Nephron progenitor cell (in vitro differentiated cells): ENCODE measurements around the gene SLC39A8.

ENCODE experiments used
- DNase-seq: peaks from one replicate; pipeline ENCODE4 v3.0.0; 2021
- H3K27ac Mint-ChIP-seq: 2 replicates; pipeline ENCODE4 v1.8.0; 2021; ENCODE audit warnings: mild to moderate bottlenecking, moderate library complexity, mixed read lengths
- H3K27me3 Mint-ChIP-seq: 2 replicates; pipeline ENCODE4 v1.8.0; 2021; ENCODE audit warnings: mild to moderate bottlenecking, low read depth, mixed read lengths; ENCODE audit not compliant: poor library complexity
- H3K36me3 Mint-ChIP-seq: 2 replicates; pipeline ENCODE4 v1.8.0; 2021; ENCODE audit warnings: low read depth, mixed read lengths
- H3K4me1 Mint-ChIP-seq: 2 replicates; pipeline ENCODE4 v1.8.0; 2021; ENCODE audit warnings: mixed read lengths
- H3K4me3 Mint-ChIP-seq: 2 replicates; pipeline ENCODE4 v1.8.0; 2021; ENCODE audit warnings: mild to moderate bottlenecking, moderate library complexity, mixed read lengths
- H3K9me3 Mint-ChIP-seq: 2 replicates; pipeline ENCODE4 v1.8.0; 2021; ENCODE audit warnings: mild to moderate bottlenecking, moderate library complexity, mixed read lengths
- TF ChIP-seq, protein P1 (sequence below): fragments of 200-600 bp; sonication (generic); IDR thresholded peaks from 2 replicates; pipeline ENCODE4 v1.5.0; 2021; ENCODE audit warnings: antibody characterized with exemption

The SLC39A8 gene

DNA sequence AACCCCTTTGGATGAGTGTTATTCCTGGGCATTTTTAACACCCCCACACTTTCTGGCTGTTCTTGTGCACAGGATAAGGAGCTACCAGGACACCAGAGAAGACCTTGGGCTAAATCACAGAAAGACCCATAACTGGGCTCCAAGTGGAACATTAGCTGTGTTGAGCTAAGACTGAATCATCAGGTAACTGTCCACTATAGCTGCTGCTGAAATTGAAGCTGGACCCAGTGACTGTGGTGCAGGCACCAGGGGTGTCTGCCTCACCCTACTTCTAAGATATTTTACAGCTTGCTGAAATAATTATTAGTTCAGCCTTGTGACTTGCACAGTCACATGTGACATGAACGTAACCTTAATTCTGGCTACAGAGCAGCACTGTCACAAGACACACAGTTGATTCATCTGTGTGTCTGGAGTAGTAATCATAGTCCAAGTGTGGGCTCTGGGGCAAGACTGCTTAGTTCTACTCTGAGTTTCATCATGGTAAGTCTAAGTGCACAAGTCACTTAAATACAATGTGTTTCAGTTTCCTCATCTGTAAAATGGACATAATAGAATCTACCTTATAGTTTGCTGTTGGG lies 127.4 kb downstream of the SLC39A8 start:
- no peaks in the 10 kb centered on the region for H3K4me1 Mint-ChIP-seq
- TF ChIP-seq, protein P1, sequence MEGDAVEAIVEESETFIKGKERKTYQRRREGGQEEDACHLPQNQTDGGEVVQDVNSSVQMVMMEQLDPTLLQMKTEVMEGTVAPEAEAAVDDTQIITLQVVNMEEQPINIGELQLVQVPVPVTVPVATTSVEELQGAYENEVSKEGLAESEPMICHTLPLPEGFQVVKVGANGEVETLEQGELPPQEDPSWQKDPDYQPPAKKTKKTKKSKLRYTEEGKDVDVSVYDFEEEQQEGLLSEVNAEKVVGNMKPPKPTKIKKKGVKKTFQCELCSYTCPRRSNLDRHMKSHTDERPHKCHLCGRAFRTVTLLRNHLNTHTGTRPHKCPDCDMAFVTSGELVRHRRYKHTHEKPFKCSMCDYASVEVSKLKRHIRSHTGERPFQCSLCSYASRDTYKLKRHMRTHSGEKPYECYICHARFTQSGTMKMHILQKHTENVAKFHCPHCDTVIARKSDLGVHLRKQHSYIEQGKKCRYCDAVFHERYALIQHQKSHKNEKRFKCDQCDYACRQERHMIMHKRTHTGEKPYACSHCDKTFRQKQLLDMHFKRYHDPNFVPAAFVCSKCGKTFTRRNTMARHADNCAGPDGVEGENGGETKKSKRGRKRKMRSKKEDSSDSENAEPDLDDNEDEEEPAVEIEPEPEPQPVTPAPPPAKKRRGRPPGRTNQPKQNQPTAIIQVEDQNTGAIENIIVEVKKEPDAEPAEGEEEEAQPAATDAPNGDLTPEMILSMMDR: no peak
- H3K27me3 Mint-ChIP-seq: no peaks in the 10 kb centered on the region
- no peaks in the 10 kb centered on the region for H3K36me3 Mint-ChIP-seq
- H3K27ac Mint-ChIP-seq: no peak overlapping the region
- no peak overlapping the region for H3K4me3 Mint-ChIP-seq
- no peak for DNase-seq
- H3K9me3 Mint-ChIP-seq: peaks cover 4% of the 10 kb centered on the region

DNA sequence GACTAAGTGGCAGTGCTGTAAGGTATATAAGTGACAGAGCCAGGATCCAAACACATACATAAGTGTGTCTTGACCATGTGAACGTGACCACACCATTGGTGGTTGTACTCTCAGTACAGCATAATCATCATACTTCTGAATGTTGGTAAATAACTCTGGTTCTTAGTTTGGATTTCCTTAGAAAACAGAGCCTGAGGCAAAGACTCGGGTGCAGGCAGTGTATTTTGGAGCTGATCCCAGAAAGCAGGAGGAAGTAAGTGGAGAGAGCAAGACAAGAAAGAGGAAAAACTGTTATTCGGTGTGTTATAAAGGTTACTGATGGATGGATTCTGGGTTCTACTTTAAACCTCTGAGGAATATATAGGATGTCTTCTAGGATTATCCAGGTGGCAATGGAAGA lies 127.9 kb downstream of the SLC39A8 start:
- Mint-ChIP-seq H3K36me3 (no peaks in the 10 kb centered on the region), H3K27me3 (no peaks in the 10 kb centered on the region), H3K9me3 (peaks cover 4% of the 10 kb centered on the region), H3K4me1 (no peaks in the 10 kb centered on the region), H3K27ac (no peak overlapping the region), H3K4me3 (no peak overlapping the region)
- TF ChIP-seq, protein P1: no peak
- no peak for DNase-seq

DNA sequence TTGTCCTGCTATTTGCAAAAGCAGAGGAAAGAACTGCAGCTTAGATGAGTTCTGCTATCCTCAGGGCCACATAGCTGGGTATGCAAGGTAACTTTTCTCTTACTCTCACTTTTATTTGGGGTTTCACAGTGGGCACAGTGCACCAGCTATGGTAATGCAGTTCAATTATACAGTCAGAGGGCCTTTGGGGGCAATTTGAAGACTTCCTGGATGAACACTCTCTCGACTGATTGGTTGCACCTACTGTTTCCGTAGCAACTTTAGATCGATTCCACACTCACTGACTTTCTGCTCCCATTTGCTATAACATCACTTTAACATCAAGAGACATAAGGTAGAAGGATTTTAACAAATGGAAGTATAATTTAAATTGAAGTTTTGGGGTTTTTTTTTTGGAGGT lies 128.6 kb downstream of the SLC39A8 start:
- no peaks in the 10 kb centered on the region for H3K27me3 Mint-ChIP-seq
- no peak overlapping the region for H3K27ac Mint-ChIP-seq
- peaks cover 8% of the 10 kb centered on the region for H3K9me3 Mint-ChIP-seq
- TF ChIP-seq, protein P1: no peak
- DNase-seq: no peak
- no peaks in the 10 kb centered on the region for H3K36me3 Mint-ChIP-seq
- H3K4me3 Mint-ChIP-seq: no peak overlapping the region
- H3K4me1 Mint-ChIP-seq: no peaks in the 10 kb centered on the region

DNA sequence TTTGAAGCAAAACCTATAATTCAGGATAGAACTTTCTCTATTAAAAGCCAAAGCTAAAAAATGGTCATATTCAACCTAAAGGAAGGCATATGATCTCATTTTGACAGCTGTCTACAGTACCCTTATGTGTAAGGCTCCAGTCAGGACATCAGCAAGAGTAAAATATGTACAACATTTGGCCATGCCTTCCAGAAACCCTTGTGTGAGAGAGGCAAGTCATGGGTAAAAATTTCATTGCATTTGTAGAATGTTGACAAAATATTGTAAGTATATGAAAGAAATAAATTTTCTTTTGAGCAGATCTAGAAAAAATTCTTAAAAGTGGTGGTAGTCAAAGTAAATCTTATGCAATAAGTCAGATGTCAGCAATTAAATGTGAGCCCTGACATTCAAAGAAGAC lies 132.3 kb downstream of the SLC39A8 start:
- Mint-ChIP-seq H3K27ac (no peak overlapping the region), H3K4me1 (no peaks in the 10 kb centered on the region), H3K27me3 (no peaks in the 10 kb centered on the region), H3K4me3 (no peak overlapping the region), H3K9me3 (peaks cover 12% of the 10 kb centered on the region), H3K36me3 (peaks cover 5% of the 10 kb centered on the region)
- TF ChIP-seq, protein P1: no peak
- no peak for DNase-seq
